SU-DHL-6 (cell line): ENCODE results near the gene PHOSPHO2.

Experiments used
- EZH2phosphoT487 ChIP-seq: fragments of 200-600 bp; sonication (generic), shearing (Covaris generic); conservative IDR thresholded peaks from 2 replicates; pipeline ENCODE4 v1.6.1; 2018; ENCODE audit warnings: mild to moderate bottlenecking, antibody characterized with exemption, low read length, moderate library complexity, mixed read lengths
- TF ChIP-seq, protein P1 (sequence below): fragments of 200-600 bp; sonication (generic); IDR thresholded peaks from one replicate; pipeline ENCODE4 v1.5.1; 2017; ENCODE audit warnings: antibody characterized with exemption, mild to moderate bottlenecking, low read length, moderate library complexity; ENCODE audit not compliant: insufficient read depth, poor library complexity, severe bottlenecking

GRCh38 chr2:169732583-169733358, 38.5 kb downstream of the PHOSPHO2 start:
- no peak for TF ChIP-seq EZH2phosphoT487
- TF ChIP-seq, protein P1, sequence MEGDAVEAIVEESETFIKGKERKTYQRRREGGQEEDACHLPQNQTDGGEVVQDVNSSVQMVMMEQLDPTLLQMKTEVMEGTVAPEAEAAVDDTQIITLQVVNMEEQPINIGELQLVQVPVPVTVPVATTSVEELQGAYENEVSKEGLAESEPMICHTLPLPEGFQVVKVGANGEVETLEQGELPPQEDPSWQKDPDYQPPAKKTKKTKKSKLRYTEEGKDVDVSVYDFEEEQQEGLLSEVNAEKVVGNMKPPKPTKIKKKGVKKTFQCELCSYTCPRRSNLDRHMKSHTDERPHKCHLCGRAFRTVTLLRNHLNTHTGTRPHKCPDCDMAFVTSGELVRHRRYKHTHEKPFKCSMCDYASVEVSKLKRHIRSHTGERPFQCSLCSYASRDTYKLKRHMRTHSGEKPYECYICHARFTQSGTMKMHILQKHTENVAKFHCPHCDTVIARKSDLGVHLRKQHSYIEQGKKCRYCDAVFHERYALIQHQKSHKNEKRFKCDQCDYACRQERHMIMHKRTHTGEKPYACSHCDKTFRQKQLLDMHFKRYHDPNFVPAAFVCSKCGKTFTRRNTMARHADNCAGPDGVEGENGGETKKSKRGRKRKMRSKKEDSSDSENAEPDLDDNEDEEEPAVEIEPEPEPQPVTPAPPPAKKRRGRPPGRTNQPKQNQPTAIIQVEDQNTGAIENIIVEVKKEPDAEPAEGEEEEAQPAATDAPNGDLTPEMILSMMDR = no peak
